WTC11 (cell line): ENCODE results near the gene NR2F6. TPM values are rescaled to one million over a fixed set of nuclear protein-coding genes. Genes with fewer than 3 reads are reported as not detected.

Experiments
- ATAC-seq: fragments of 200-7000 bp; cut with Tn5 transposase; 2 replicates; pipeline ENCODE4 v1.10.0; 2021; ENCODE audit warnings: mild to moderate bottlenecking, moderate library complexity
- CTCF ChIA-PET: fragments of 300-600 bp; sonication (Branson Sonifier 250); formaldehyde crosslinking; loops from one replicate; lab custom pipeline; 2021; ENCODE audit warnings: antibody characterized with exemption; lab: Charles Lee
- POLR2A ChIA-PET: fragments of 350-600 bp; sonication (Branson Sonifier 250); formaldehyde crosslinking; loops from one replicate; lab custom pipeline; 2021; ENCODE audit warnings: antibody characterized with exemption; lab: Charles Lee
- DNase-seq: peaks from one replicate; pipeline ENCODE4 v3.0.0; 2021; ENCODE audit warnings: low spot score
- H3K27ac Mint-ChIP-seq: 2 replicates; pipeline ENCODE4 v1.8.0; 2021; ENCODE audit warnings: mixed read lengths
- H3K27me3 Mint-ChIP-seq: 2 replicates; pipeline ENCODE4 v1.8.0; 2021; ENCODE audit warnings: low read depth, mild to moderate bottlenecking, moderate library complexity, mixed read lengths
- H3K36me3 Mint-ChIP-seq: 2 replicates; pipeline ENCODE4 v1.8.0; 2021; ENCODE audit warnings: mixed read lengths
- H3K4me1 Mint-ChIP-seq: 2 replicates; pipeline ENCODE4 v1.8.0; 2022; ENCODE audit warnings: mixed read lengths
- H3K4me3 Mint-ChIP-seq: 2 replicates; pipeline ENCODE4 v1.8.0; 2021; ENCODE audit warnings: mild to moderate bottlenecking, moderate library complexity, mixed read lengths
- H3K9me3 Mint-ChIP-seq: 2 replicates; pipeline ENCODE4 v1.8.0; 2021; ENCODE audit warnings: mixed read lengths
- ATF6 ChIP-seq: sonication (generic); formaldehyde crosslinking; IDR thresholded peaks from 2 replicates; pipeline ENCODE4 v1.8.1; 2023; ENCODE audit warnings: mild to moderate bottlenecking, missing genetic modification reagents
- E2F4 ChIP-seq: sonication (generic); formaldehyde crosslinking; IDR thresholded peaks from 2 replicates; pipeline ENCODE4 v1.8.1; 2022; ENCODE audit warnings: low read depth, mild to moderate bottlenecking, moderate library complexity, missing genetic modification reagents, borderline replicate concordance
- ERG ChIP-seq: fragments of 250-450 bp; sonication (Bioruptor Pico); IDR thresholded peaks from 2 replicates; pipeline ENCODE4 v1.8.0; 2021; ENCODE audit warnings: mild to moderate bottlenecking
- ETV6 ChIP-seq: sonication (generic); formaldehyde crosslinking; IDR thresholded peaks from 2 replicates; pipeline ENCODE4 v1.8.1; 2022; ENCODE audit warnings: mild to moderate bottlenecking, missing genetic modification reagents
- FOXK1 ChIP-seq: sonication (generic); formaldehyde crosslinking; IDR thresholded peaks from 2 replicates; pipeline ENCODE4 v1.8.0; 2022; ENCODE audit warnings: mild to moderate bottlenecking, moderate library complexity, missing genetic modification reagents
- FOXP1 ChIP-seq: sonication (generic); formaldehyde crosslinking; IDR thresholded peaks from 2 replicates; pipeline ENCODE4 v1.8.0; 2022; ENCODE audit warnings: missing genetic modification reagents, mild to moderate bottlenecking, moderate library complexity, borderline replicate concordance
- GABPB1 ChIP-seq: sonication (generic); formaldehyde crosslinking; IDR thresholded peaks from 2 replicates; pipeline ENCODE4 v1.8.1; 2023; ENCODE audit warnings: mild to moderate bottlenecking, missing genetic modification reagents
- SMAD4 ChIP-seq: sonication (generic); formaldehyde crosslinking; IDR thresholded peaks from 2 replicates; pipeline ENCODE4 v1.8.0; 2022; ENCODE audit warnings: mild to moderate bottlenecking, missing genetic modification reagents
- SOX15 ChIP-seq: fragments of 250-450 bp; sonication (Bioruptor Pico); IDR thresholded peaks from 2 replicates; pipeline ENCODE4 v1.9.0; 2021; ENCODE audit warnings: mild to moderate bottlenecking
- SP1 ChIP-seq: sonication (generic); formaldehyde crosslinking; conservative IDR thresholded peaks from 2 replicates; pipeline ENCODE4 v1.8.1; 2022; ENCODE audit warnings: missing genetic modification reagents
- TEAD1 ChIP-seq: sonication (generic); formaldehyde crosslinking; IDR thresholded peaks from 2 replicates; pipeline ENCODE4 v1.8.0; 2022; ENCODE audit warnings: mild to moderate bottlenecking, missing genetic modification reagents
- ZBTB21 ChIP-seq: sonication (generic); formaldehyde crosslinking; IDR thresholded peaks from 2 replicates; pipeline ENCODE4 v1.8.1; 2023; ENCODE audit warnings: mild to moderate bottlenecking, missing genetic modification reagents, borderline replicate concordance
- ZNF232 ChIP-seq: sonication (generic); formaldehyde crosslinking; IDR thresholded peaks from 2 replicates; pipeline ENCODE4 v1.8.0; 2022; ENCODE audit warnings: mild to moderate bottlenecking, missing genetic modification reagents
- ZNF281 ChIP-seq: sonication (generic); formaldehyde crosslinking; IDR thresholded peaks from 2 replicates; pipeline ENCODE4 v1.8.0; 2023; ENCODE audit warnings: mild to moderate bottlenecking, missing genetic modification reagents
- ZNF317 ChIP-seq: sonication (generic); formaldehyde crosslinking; IDR thresholded peaks from 2 replicates; pipeline ENCODE4 v1.8.1; 2023; ENCODE audit warnings: low read depth, mild to moderate bottlenecking, moderate library complexity, missing genetic modification reagents, borderline replicate concordance
- ZNF423 ChIP-seq: fragments of 250-450 bp; sonication (Bioruptor Pico); IDR thresholded peaks from 2 replicates; pipeline ENCODE4 v2.1.2; 2022; ENCODE audit warnings: mild to moderate bottlenecking, moderate library complexity
- ZNF425 ChIP-seq: fragments of 250-450 bp; sonication (Bioruptor Pico); conservative IDR thresholded peaks from 2 replicates; pipeline ENCODE4 v1.9.0; 2021; ENCODE audit warnings: mild to moderate bottlenecking
- ZNF532 ChIP-seq: fragments of 250-450 bp; sonication (Bioruptor Pico); IDR thresholded peaks from 2 replicates; pipeline ENCODE4 v1.9.0; 2021; ENCODE audit warnings: mild to moderate bottlenecking, borderline replicate concordance
- total RNA-seq: library from RNA; stranded (reverse); gene quantifications from 3 replicates; pipeline ENCODE4 v1.2.3, GENCODE V29; 2021

Gene NR2F6
- total RNA-seq, 1 experiment from 2014 or later: 145 TPM

- no peak for TF ChIP-seq ZNF532 (CRISPR knock-in tag)
- no peak for TF ChIP-seq SOX15 (CRISPR knock-in tag)
- TF ChIP-seq GABPB1: no peak
- no peak for TF ChIP-seq ZBTB21 (CRISPR knock-in tag)
- TF ChIP-seq SP1: peak; percentile 55
- peak; percentile 97 for TF ChIP-seq FOXP1 (CRISPR knock-in tag)
- TF ChIP-seq ETV6 (CRISPR knock-in tag): peak; percentile 37; the same call in 1 of the 2 replicates
- TF ChIP-seq ATF6 (CRISPR knock-in tag): no peak
- no peak for TF ChIP-seq ERG (CRISPR knock-in tag)
- peak; percentile 48; the same call in 1 of the 2 replicates for TF ChIP-seq FOXK1
- no peak for TF ChIP-seq SMAD4
- TF ChIP-seq ZNF425 (CRISPR knock-in tag): no peak
- TF ChIP-seq TEAD1 (CRISPR knock-in tag): no peak
Measured at GRCh38 chr19:17235300-17235970, 10.3 kb downstream of the NR2F6 start (continued).

GRCh38 chr19:17234911-17235299 is 10.8 kb downstream of the NR2F6 start:
- Mint-ChIP-seq H3K9me3 (no peaks in the 10 kb centered on the region), H3K4me1 (peaks cover 27% of the 10 kb centered on the region), H3K27me3 (no peaks in the 10 kb centered on the region), H3K36me3 (peaks cover 40% of the 10 kb centered on the region), H3K27ac (no peak overlapping the region), H3K4me3 (peak overlapping the region; percentile 80)
- peak; percentile 75 for ATAC-seq
- peak; percentile 82 for DNase-seq
- TF ChIP-seq ZNF281 (CRISPR knock-in tag): 0 out of 2 replicates have a peak, but pooled peaks have one; percentile 58
- no peak for TF ChIP-seq ZNF232 (CRISPR knock-in tag)
- TF ChIP-seq E2F4 (CRISPR knock-in tag): 0 out of 2 replicates have a peak, but pooled peaks have one; percentile 11
- no peak for TF ChIP-seq ZNF317
- TF ChIP-seq ZNF423 (CRISPR knock-in tag): peak; percentile 50; the same call in 1 of the 2 replicates
- ChIA-PET POLR2A (interaction anchor here (0.6 to 2.8 kb wide), 10 partner anchors 8 to 159 kb away, joined by 3 to 11 read pairs (median 6); partner anchors contain the start of genes BABAM1, OCEL1 and USE1), CTCF (interaction anchor here (1.0 to 3.2 kb wide), 9 partner anchors 9 to 190 kb away, joined by 3 to 12 read pairs (median 7); partner anchors contain the start of genes MRPL34, OCEL1 and USE1)
